Suprapubic skin (tissue), 4 donors: ENCODE data around the gene PLCL2. TPM values are rescaled to one million over a fixed set of nuclear protein-coding genes. Genes with fewer than 3 reads are reported as not detected.

Source experiments
- DNase-seq, 2 donors: peaks; one replicate each; pipeline ENCODE4 v3.0.0-alpha.2; 2019; ENCODE audit warnings: low spot score in 2 of 2
- H3K27ac ChIP-seq: fragments of 200-600 bp; sonication (generic); one replicate; pipeline ENCODE4 v1.5.1; 2019
- H3K27me3 ChIP-seq: fragments of 200-600 bp; sonication (generic); one replicate; pipeline ENCODE4 v1.5.1; 2019
- H3K36me3 ChIP-seq: fragments of 200-600 bp; sonication (generic); one replicate; pipeline ENCODE4 v1.5.1; 2019
- H3K4me1 ChIP-seq: fragments of 200-600 bp; sonication (generic); one replicate; pipeline ENCODE4 v1.5.1; 2019
- H3K4me3 ChIP-seq: fragments of 200-600 bp; sonication (generic); one replicate; pipeline ENCODE4 v1.5.1; 2019; ENCODE audit warnings: mild to moderate bottlenecking
- H3K9me3 ChIP-seq: fragments of 200-600 bp; sonication (generic); one replicate; pipeline ENCODE4 v1.5.1; 2019
- EP300 ChIP-seq: sonication (generic); formaldehyde crosslinking; IDR thresholded peaks from one replicate; pipeline ENCODE4 v1.6.1; 2017; ENCODE audit warnings: antibody characterized with exemption
- POLR2A ChIP-seq, 2 donors: fragments of 450-650 bp; IDR thresholded peaks; one replicate each; pipeline ENCODE4 v1.6.1; 2017; ENCODE audit warnings: antibody characterized with exemption in 2 of 2, mild to moderate bottlenecking in 2 of 2, moderate library complexity in 2 of 2
- POLR2AphosphoS5 ChIP-seq, 3 donors: sonication (generic); formaldehyde crosslinking; IDR thresholded peaks; one replicate each; pipeline ENCODE4 v1.6.1; 2017; ENCODE audit warnings: antibody characterized with exemption in 3 of 3
- WGBS: methylation state at CpG from one replicate; pipeline ENCODE4 v1.1.5; 2018; 5-methylcytosine and 5-hydroxymethylcytosine counted together
- total RNA-seq, 4 donors: library from RNA; depleted of rRNA; stranded (reverse); fragments of >200 nt; gene quantifications; one replicate each; pipeline ENCODE4 v1.1.0, GENCODE V29; 2016
- TF ChIP-seq, protein P1 (sequence below), 2 donors: fragments of 200-600 bp in 1 of 2; fragments of 450-650 bp in 1 of 2; sonication (generic) in 1 of 2; IDR thresholded peaks; one replicate each; pipeline ENCODE4 v1.5.1; 2016 to 2019; ENCODE audit warnings: antibody characterized with exemption in 2 of 2, mild to moderate bottlenecking in 1 of 2, moderate library complexity in 1 of 2

PLCL2 gene
- total RNA-seq, 4 donors from 2014 or later: 1.5 to 4.2 (median 1.9) TPM

DNA sequence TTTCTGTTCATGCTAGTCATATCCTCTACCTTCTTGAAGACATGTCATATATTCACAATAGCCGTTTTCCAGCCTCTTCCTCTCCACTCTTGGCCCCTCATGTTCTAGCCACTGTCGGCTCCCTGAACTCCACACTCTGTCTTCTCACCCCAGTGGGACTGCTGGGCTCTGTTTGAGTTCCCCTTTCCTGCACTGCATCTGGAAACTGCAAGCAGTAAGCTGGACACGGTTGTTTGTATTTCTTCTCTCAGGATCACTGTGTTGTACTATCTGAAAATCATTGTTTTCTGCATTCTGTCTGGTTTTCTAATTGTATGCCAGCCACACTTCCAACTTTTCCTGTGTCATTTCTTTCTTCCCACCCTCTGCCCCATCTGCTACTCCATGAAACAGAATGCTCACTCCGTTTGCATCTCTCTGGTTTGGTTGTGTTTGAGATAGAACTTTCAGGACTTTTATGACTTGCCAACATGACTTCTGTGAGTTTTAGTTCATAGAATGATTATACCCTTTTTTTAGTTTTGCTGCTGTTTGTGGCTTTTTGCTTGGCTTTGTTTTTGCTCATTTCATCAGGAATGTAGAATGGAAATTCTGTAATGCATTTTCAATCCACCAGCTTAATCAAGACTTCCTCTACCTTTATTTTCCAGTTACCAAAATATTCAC lies 192.3 kb downstream of the PLCL2 start:
- Histone ChIP-seq H3K36me3 (no peaks in the 10 kb centered on the region), H3K9me3 (no peaks in the 10 kb centered on the region), H3K4me3 (no peak overlapping the region), H3K27ac (no peak overlapping the region), H3K4me1 (no peaks in the 10 kb centered on the region), H3K27me3 (no peaks in the 10 kb centered on the region)
- WGBS: 68% methylated on average over 4 of the region's 4 CpGs
- DNase-seq: no peak
- TF ChIP-seq EP300: no peak
- no peak for TF ChIP-seq POLR2AphosphoS5 (IDR thresholded peaks at IDR 0.05)
- TF ChIP-seq POLR2A (IDR thresholded peaks at IDR 0.05): no peak
- TF ChIP-seq, protein P1, sequence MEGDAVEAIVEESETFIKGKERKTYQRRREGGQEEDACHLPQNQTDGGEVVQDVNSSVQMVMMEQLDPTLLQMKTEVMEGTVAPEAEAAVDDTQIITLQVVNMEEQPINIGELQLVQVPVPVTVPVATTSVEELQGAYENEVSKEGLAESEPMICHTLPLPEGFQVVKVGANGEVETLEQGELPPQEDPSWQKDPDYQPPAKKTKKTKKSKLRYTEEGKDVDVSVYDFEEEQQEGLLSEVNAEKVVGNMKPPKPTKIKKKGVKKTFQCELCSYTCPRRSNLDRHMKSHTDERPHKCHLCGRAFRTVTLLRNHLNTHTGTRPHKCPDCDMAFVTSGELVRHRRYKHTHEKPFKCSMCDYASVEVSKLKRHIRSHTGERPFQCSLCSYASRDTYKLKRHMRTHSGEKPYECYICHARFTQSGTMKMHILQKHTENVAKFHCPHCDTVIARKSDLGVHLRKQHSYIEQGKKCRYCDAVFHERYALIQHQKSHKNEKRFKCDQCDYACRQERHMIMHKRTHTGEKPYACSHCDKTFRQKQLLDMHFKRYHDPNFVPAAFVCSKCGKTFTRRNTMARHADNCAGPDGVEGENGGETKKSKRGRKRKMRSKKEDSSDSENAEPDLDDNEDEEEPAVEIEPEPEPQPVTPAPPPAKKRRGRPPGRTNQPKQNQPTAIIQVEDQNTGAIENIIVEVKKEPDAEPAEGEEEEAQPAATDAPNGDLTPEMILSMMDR (IDR thresholded peaks at IDR 0.05): no peak

DNA sequence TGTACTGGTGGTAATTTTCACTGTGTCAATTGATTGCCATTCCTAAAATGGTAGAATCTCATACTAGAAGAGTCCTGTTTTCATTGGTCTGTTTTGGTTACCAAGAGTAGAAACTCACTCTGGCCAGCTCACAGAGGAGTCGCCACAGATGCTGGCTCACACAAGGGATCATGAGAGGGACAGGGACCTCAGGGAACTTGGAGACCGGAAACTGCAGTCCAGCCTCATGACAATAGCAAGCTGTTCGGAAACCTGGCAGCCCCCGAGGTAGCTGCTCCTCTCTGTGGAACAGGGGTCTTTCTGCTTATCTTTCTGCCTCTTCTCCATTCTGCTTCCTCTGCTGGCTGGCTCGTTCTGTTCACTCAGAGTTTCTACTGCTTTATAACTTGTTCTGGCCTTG lies 192.9 kb downstream of the PLCL2 start:
- DNase-seq: peak in 1 of 2 donors; percentile 60
- WGBS: 52% methylated on average over 5 of the region's 5 CpGs

GRCh38 chr3:17078926-17079465 lies 194.2 kb downstream of the PLCL2 start:
- Histone ChIP-seq H3K27me3 (no peaks in the 10 kb centered on the region), H3K4me3 (no peak overlapping the region), H3K4me1 (no peaks in the 10 kb centered on the region), H3K27ac (no peak overlapping the region), H3K9me3 (no peaks in the 10 kb centered on the region), H3K36me3 (no peaks in the 10 kb centered on the region)
- 97% methylated on average over 7 of the region's 7 CpGs for WGBS
- DNase-seq: no peak
- TF ChIP-seq POLR2AphosphoS5 (IDR thresholded peaks at IDR 0.05): no peak
- TF ChIP-seq, protein P1 (IDR thresholded peaks at IDR 0.05): no peak
- no peak for TF ChIP-seq EP300
- no peak for TF ChIP-seq POLR2A (IDR thresholded peaks at IDR 0.05)

More for the DNA sequence above, 192.9 kb downstream of the PLCL2 start:
- no peaks in the 10 kb centered on the region for H3K36me3 ChIP-seq
- no peak overlapping the region for H3K27ac ChIP-seq
- H3K4me3 ChIP-seq: no peak overlapping the region
- no peaks in the 10 kb centered on the region for H3K4me1 ChIP-seq
- TF ChIP-seq, protein P1 (IDR thresholded peaks at IDR 0.05): no peak
- no peak for TF ChIP-seq EP300
- TF ChIP-seq POLR2A (IDR thresholded peaks at IDR 0.05): no peak
- no peak for TF ChIP-seq POLR2AphosphoS5 (IDR thresholded peaks at IDR 0.05)
- no peaks in the 10 kb centered on the region for H3K9me3 ChIP-seq
- no peaks in the 10 kb centered on the region for H3K27me3 ChIP-seq

- Histone ChIP-seq H3K27me3 (no peaks in the 10 kb centered on the region), H3K27ac (no peak overlapping the region), H3K4me3 (no peak overlapping the region), H3K4me1 (no peaks in the 10 kb centered on the region), H3K36me3 (no peaks in the 10 kb centered on the region), H3K9me3 (no peaks in the 10 kb centered on the region)
- no peak for DNase-seq
- no peak for TF ChIP-seq EP300
- no peak for TF ChIP-seq POLR2AphosphoS5 (IDR thresholded peaks at IDR 0.05)
- TF ChIP-seq POLR2A (IDR thresholded peaks at IDR 0.05): no peak
- 91% methylated on average over 6 of the region's 6 CpGs for WGBS
These were observed 195.2 kb downstream of the PLCL2 start for GRCh38 chr3:17079933-17080332.

- no peak for DNase-seq
- H3K4me1 ChIP-seq: no peaks in the 10 kb centered on the region
- H3K9me3 ChIP-seq: no peaks in the 10 kb centered on the region
- H3K27me3 ChIP-seq: no peaks in the 10 kb centered on the region
- no peaks in the 10 kb centered on the region for H3K36me3 ChIP-seq
- no peak overlapping the region for H3K4me3 ChIP-seq
- 73% methylated on average over 4 of the region's 4 CpGs for WGBS
- no peak overlapping the region for H3K27ac ChIP-seq
- TF ChIP-seq POLR2AphosphoS5 (IDR thresholded peaks at IDR 0.05) (no peak), EP300 (no peak), POLR2A (IDR thresholded peaks at IDR 0.05) (no peak)
- TF ChIP-seq, protein P1 (IDR thresholded peaks at IDR 0.05): no peak
These were observed 196.8 kb downstream of the PLCL2 start for GRCh38 chr3:17081520-17081919.
